ENCODE results near the gene CHRNB4.
"Not testable (repeated sequence)": the region's sequence is repeated elsewhere in the genome, so short reads cannot be mapped to it uniquely, and the experiment has no call there.

CHRNB4 gene

GRCh38 chr15:78616506-78616905 is 24.5 kb downstream of the CHRNB4 start:
- no peak for DNase-seq (ENCODE audit: low read depth)

- no peak for DNase-seq (ENCODE audit: low read depth)
These were observed 25.8 kb downstream of the CHRNB4 start for GRCh38 chr15:78615151-78615589.

GRCh38 chr15:78614021-78614420 is 27.0 kb downstream of the CHRNB4 start:
- DNase-seq (ENCODE audit: low read depth): no peak

- DNase-seq (ENCODE audit: low read depth): not testable (repeated sequence)
These were observed 31.5 kb downstream of the CHRNB4 start for GRCh38 chr15:78609551-78609950.

GRCh38 chr15:78605680-78606079 is 35.3 kb downstream of the CHRNB4 start:
- no peak for DNase-seq (ENCODE audit: low read depth)

GRCh38 chr15:78605201-78605600 is 35.8 kb downstream of the CHRNB4 start:
- DNase-seq (ENCODE audit: low read depth): no peak

- no peak for DNase-seq (ENCODE audit: low read depth)
These were observed 36.6 kb downstream of the CHRNB4 start for GRCh38 chr15:78604420-78604819.

GRCh38 chr15:78603467-78603866 is 37.5 kb downstream of the CHRNB4 start:
- no peak for DNase-seq (ENCODE audit: low read depth)

- no peak for DNase-seq (ENCODE audit: low read depth)
These were observed 41.8 kb downstream of the CHRNB4 start for GRCh38 chr15:78599189-78599588.

GRCh38 chr15:78598348-78598747 is 42.7 kb downstream of the CHRNB4 start:
- no peak for DNase-seq (ENCODE audit: low read depth)

- no peak for DNase-seq (ENCODE audit: low read depth)
These were observed 43.4 kb downstream of the CHRNB4 start for GRCh38 chr15:78597583-78597982.

- DNase-seq (ENCODE audit: low read depth): no peak
These were observed 66.1 kb downstream of the CHRNB4 start for GRCh38 chr15:78574944-78575343.
